Fibroblast of villous mesenchyme (primary cell): ENCODE data around the gene SLC17A9. TPM values are rescaled to one million over a fixed set of nuclear protein-coding genes. Genes with fewer than 3 reads are reported as not detected.

Experiments used
- DNase-seq: peaks from one replicate; pipeline ENCODE4 v3.0.0-alpha.2; 2010; ENCODE audit warnings: low read depth
- H3K4me3 ChIP-seq: 2 replicates; pipeline ENCODE4 v1.5.1; 2011; ENCODE audit warnings: low read depth, mild to moderate bottlenecking, low read length
- CTCF ChIP-seq: IDR thresholded peaks from 2 replicates; pipeline ENCODE4 v1.5.1; 2012; ENCODE audit warnings: low read depth, mild to moderate bottlenecking, low read length; ENCODE audit not compliant: insufficient read depth
- total RNA-seq: library from RNA; depleted of rRNA; stranded (reverse); fragments of >200 nt; gene quantifications from 2 replicates; pipeline ENCODE4 v1.2.3, GENCODE V29; 2012

Gene SLC17A9
- total RNA-seq, 1 donor, result 23.7 TPM

GRCh38 chr20:62999580-62999979 lies 47.1 kb downstream of the SLC17A9 start:
- no peak for DNase-seq
- no peak for TF ChIP-seq CTCF
- H3K4me3 ChIP-seq, result no peak overlapping the region

- H3K4me3 ChIP-seq, result no peak overlapping the region
- no peak for TF ChIP-seq CTCF
- DNase-seq, result no peak
Measured at GRCh38 chr20:63000036-63000435, 47.5 kb downstream of the SLC17A9 start.

GRCh38 chr20:63000958-63001357 lies 48.4 kb downstream of the SLC17A9 start:
- no peak for TF ChIP-seq CTCF
- no peak for DNase-seq
- no peak overlapping the region for H3K4me3 ChIP-seq

- DNase-seq, result no peak
- H3K4me3 ChIP-seq, result no peak overlapping the region
- TF ChIP-seq CTCF, result no peak
Measured at GRCh38 chr20:63002511-63002910, 50.0 kb downstream of the SLC17A9 start.

- no peak overlapping the region for H3K4me3 ChIP-seq
- no peak for TF ChIP-seq CTCF
- DNase-seq, result no peak
Measured at GRCh38 chr20:63003546-63003945, 51.0 kb downstream of the SLC17A9 start.

GRCh38 chr20:63004607-63005364 lies 52.3 kb downstream of the SLC17A9 start:
- no peak overlapping the region for H3K4me3 ChIP-seq
- TF ChIP-seq CTCF, result no peak
- no peak for DNase-seq

- DNase-seq, result no peak
- no peak overlapping the region for H3K4me3 ChIP-seq
- no peak for TF ChIP-seq CTCF
Measured at GRCh38 chr20:63005365-63005861, 52.9 kb downstream of the SLC17A9 start.
